Measurements from ENCODE around the gene POC5.

- TF ChIP-seq CTCF (IDR thresholded peaks at IDR 0.05) (no peak), POLR2A (IDR thresholded peaks at IDR 0.05) (no peak)
These were observed 55.2 kb downstream of the POC5 start for GRCh38 chr5:75662061-75662460.
